ENCODE measurements around the gene NOP56. TPM values are rescaled to one million over a fixed set of nuclear protein-coding genes. Genes with fewer than 3 reads are reported as not detected.

The NOP56 gene
- total and polyA plus RNA-seq, 2 of the 8 experiments (the other 6 are each of a cell fraction or from before 2014, with no cell fraction given): 391 to 677 TPM

- TF ChIP-seq CHD7 (IDR thresholded peaks at IDR 0.05; ENCODE audit: insufficient replicate concordance, low read length): no peak
- no peak for TF ChIP-seq CHD1 (IDR thresholded peaks at IDR 0.05; ENCODE audit: low read depth, low read length)
These were observed 49.2 kb downstream of the NOP56 start (continued) for GRCh38 chr20:2701671-2702081.
